PC-3 (cell line): ENCODE measurements around the gene BCAS1. TPM values are rescaled to one million over a fixed set of nuclear protein-coding genes. Genes with fewer than 3 reads are reported as not detected.

Source experiments
- ATAC-seq: fragments of 200-7000 bp; cut with Tn5 transposase; 2 replicates; pipeline ENCODE4 v1.9.1; 2020; ENCODE audit warnings: mild to moderate bottlenecking, moderate library complexity
- BruUV-seq: library from RNA; stranded (reverse); fragments of 400-500 nt; replicated peaks from 2 replicates; lab custom pipeline; 2021; lab: Mats Ljungman, UMichigan
- CTCF ChIA-PET: fragments of 300-600 bp; sonication (Branson Sonifier 250); formaldehyde crosslinking; loops from one replicate; lab custom pipeline; 2022; ENCODE audit warnings: antibody characterized with exemption; lab: Charles Lee
- POLR2A ChIA-PET: fragments of 300-600 bp; sonication (Branson Sonifier 250); formaldehyde crosslinking; loops from one replicate; lab custom pipeline; 2022; ENCODE audit warnings: antibody characterized with exemption; ENCODE audit not compliant: unreplicated experiment; lab: Charles Lee
- DNase-seq: peaks from one replicate; pipeline ENCODE4 v3.0.0-alpha.2; 2015
- H2AFZ ChIP-seq: fragments of 300-600 bp; sonication (generic); 2 replicates; pipeline ENCODE4 v1.6.0; 2016; ENCODE audit warnings: antibody characterized with exemption, low read length
- H3F3A ChIP-seq: fragments of 300-600 bp; sonication (generic); one replicate; pipeline ENCODE4 v1.6.0; 2017; ENCODE audit warnings: antibody characterized with exemption, low read length, control low read depth, mild to moderate bottlenecking; ENCODE audit not compliant: unreplicated experiment
- H3K27ac ChIP-seq: fragments of 300-600 bp; sonication (generic); 2 replicates; pipeline ENCODE4 v1.5.1; 2016; ENCODE audit warnings: mild to moderate bottlenecking, low read length
- H3K27me3 ChIP-seq: fragments of 300-600 bp; sonication (generic); 2 replicates; pipeline ENCODE4 v1.6.1; 2016; ENCODE audit warnings: low read length, mixed read lengths
- H3K36me3 ChIP-seq: fragments of 300-600 bp; sonication (generic); 2 replicates; pipeline ENCODE4 v1.6.1; 2016; ENCODE audit warnings: low read depth, mixed run types, low read length, mixed read lengths
- H3K4me1 ChIP-seq: fragments of 300-600 bp; sonication (generic); 2 replicates; pipeline ENCODE4 v1.5.1; 2016; ENCODE audit warnings: low read length; ENCODE audit not compliant: insufficient read depth
- H3K4me2 ChIP-seq: fragments of 300-600 bp; sonication (generic); 2 replicates; pipeline ENCODE4 v1.6.0; 2016; ENCODE audit warnings: low read length
- H3K4me3 ChIP-seq: fragments of 300-600 bp; sonication (generic); 2 replicates; pipeline ENCODE4 v1.5.1; 2016; ENCODE audit warnings: mild to moderate bottlenecking, low read length, mixed read lengths
- H3K79me2 ChIP-seq: fragments of 300-600 bp; sonication (generic); 2 replicates; pipeline ENCODE4 v1.6.1; 2017; ENCODE audit warnings: low read length, mixed read lengths
- H3K9ac ChIP-seq: fragments of 300-600 bp; sonication (generic); 2 replicates; pipeline ENCODE4 v1.6.0; 2016; ENCODE audit warnings: mild to moderate bottlenecking, low read length
- H3K9me2 ChIP-seq: fragments of 300-600 bp; sonication (generic); replicated peaks from 2 replicates; pipeline ENCODE4 v1.6.1; 2016; ENCODE audit warnings: mixed run types, low read length, mixed read lengths
- H3K9me3 ChIP-seq: fragments of 300-600 bp; sonication (generic); 2 replicates; pipeline ENCODE4 v1.6.1; 2016; ENCODE audit warnings: low read length, mixed read lengths
- H4K20me1 ChIP-seq: fragments of 300-600 bp; sonication (generic); 2 replicates; pipeline ENCODE4 v1.6.1; 2016; ENCODE audit warnings: low read length, mixed read lengths
- EZH2 ChIP-seq: fragments of 300-600 bp; sonication (generic); IDR thresholded peaks from one replicate; pipeline ENCODE4 v1.6.1; 2017; ENCODE audit warnings: antibody characterized with exemption, mild to moderate bottlenecking, low read length; ENCODE audit not compliant: unreplicated experiment
- EZH2phosphoT487 ChIP-seq: fragments of 300-600 bp; sonication (generic); IDR thresholded peaks from 2 replicates; pipeline ENCODE4 v1.6.1; 2018; ENCODE audit warnings: mild to moderate bottlenecking, antibody characterized with exemption, low read length, borderline replicate concordance
- intact Hi-C: fragments of 100-400 bp; cut with micrococcal nuclease; formaldehyde crosslinking; loops from 2 replicates; pipeline ENCODE4 v1.9.0; 2023
- total RNA-seq: library from RNA; depleted of rRNA; stranded (reverse); fragments of >200 nt; gene quantifications from 2 replicates; pipeline ENCODE4 v1.2.3, GENCODE V29; 2014
- TF ChIP-seq, protein P1 (sequence below): fragments of 300-600 bp; sonication (generic); conservative IDR thresholded peaks from 2 replicates; pipeline ENCODE4 v1.5.1; 2017; ENCODE audit warnings: antibody characterized with exemption, low read depth, mild to moderate bottlenecking, low read length

Gene BCAS1
- total RNA-seq, 1 experiment from 2014 or later, result 0.18 TPM

DNA sequence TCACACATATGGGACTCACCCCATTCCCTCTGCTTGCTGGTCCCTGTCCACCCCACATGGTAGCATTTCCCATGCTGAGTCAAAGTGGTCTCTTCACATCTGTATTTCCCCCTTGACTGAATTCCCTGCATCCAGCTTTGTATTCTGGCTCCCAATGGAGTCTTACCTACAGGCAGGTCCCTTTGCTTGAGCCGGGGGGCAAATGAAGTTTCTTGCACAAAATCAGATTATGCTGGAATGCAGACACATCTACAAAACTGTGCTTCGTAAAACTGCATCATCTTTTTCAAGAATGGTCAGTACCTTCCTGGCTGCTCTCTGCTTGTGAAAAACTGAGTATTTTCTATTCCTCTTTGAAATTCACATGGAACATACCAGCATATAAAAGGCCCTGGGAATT is 32.1 kb upstream of the BCAS1 start:
- CTCF ChIA-PET, result no interaction called here
- no TSS peak for BruUV-seq

DNA sequence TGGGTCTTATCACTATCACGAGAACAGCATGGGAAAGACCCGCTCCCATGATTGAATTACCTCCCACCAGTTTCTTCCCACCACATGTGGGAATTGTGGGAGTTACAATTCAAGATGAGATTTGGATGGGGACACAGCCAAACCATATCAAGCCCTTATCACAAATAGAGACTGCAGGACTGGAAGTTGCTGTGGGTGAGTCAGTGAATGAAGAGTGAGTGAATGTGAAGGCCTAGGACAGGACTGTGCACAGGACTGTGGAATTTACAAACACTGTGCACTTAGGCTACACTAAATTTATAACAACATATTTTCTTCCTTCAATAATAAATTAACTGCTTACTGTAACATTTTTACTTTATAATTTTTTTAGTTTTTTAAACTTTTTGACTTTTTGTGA is 30.2 kb upstream of the BCAS1 start:
- no peak overlapping the region for H3K9ac ChIP-seq
- no peaks in the 10 kb centered on the region for H3K4me1 ChIP-seq
- intact Hi-C loops, result no loop called here
- H4K20me1 ChIP-seq, result no peaks in the 10 kb centered on the region
- no peak for DNase-seq
- H3K4me2 ChIP-seq, result no peak overlapping the region
- ATAC-seq, result no peak
- TF ChIP-seq EZH2 (no peak), EZH2phosphoT487 (no peak)
- H3K9me3 ChIP-seq, result no peaks in the 10 kb centered on the region
- ChIA-PET POLR2A (interaction anchor here (0.6 kb wide), 1 partner anchor 778 kb away, joined by 3 read pairs; no protein-coding TSS in a partner anchor), CTCF (interaction anchor here (0.6 to 1.0 kb wide), 2 partner anchors 48 to 108 kb away, joined by 3 to 4 read pairs; partner anchors contain the start of gene PFDN4)
- H3K9me2 ChIP-seq, result no peaks in the 10 kb centered on the region
- H3K36me3 ChIP-seq, result no peaks in the 10 kb centered on the region
- H3K4me3 ChIP-seq, result no peak overlapping the region
- no peaks in the 10 kb centered on the region for H3K27me3 ChIP-seq
- no peak overlapping the region for H2AFZ ChIP-seq
- no peak overlapping the region for H3K27ac ChIP-seq
- no peaks in the 10 kb centered on the region for H3F3A ChIP-seq
- BruUV-seq, result no TSS peak
- H3K79me2 ChIP-seq, result no peaks in the 10 kb centered on the region

More for the DNA sequence above, 32.1 kb upstream of the BCAS1 start:
- Histone ChIP-seq H2AFZ (no peak overlapping the region), H3K27me3 (no peaks in the 10 kb centered on the region), H3K36me3 (no peaks in the 10 kb centered on the region), H3K4me1 (no peaks in the 10 kb centered on the region), H3F3A (no peaks in the 10 kb centered on the region), H4K20me1 (no peaks in the 10 kb centered on the region), H3K9me3 (no peaks in the 10 kb centered on the region), H3K4me2 (no peak overlapping the region), H3K4me3 (no peak overlapping the region), H3K9me2 (no peaks in the 10 kb centered on the region), H3K27ac (no peak overlapping the region), H3K9ac (no peak overlapping the region), H3K79me2 (no peaks in the 10 kb centered on the region)
- ATAC-seq (no peak), DNase-seq (no peak)
- intact Hi-C loops, result loop anchor here (2.0 kb wide), 1 partner anchor 46 kb away; no protein-coding TSS in a partner anchor
- POLR2A ChIA-PET, result no interaction called here
- no peak for TF ChIP-seq EZH2
- TF ChIP-seq, protein P1, sequence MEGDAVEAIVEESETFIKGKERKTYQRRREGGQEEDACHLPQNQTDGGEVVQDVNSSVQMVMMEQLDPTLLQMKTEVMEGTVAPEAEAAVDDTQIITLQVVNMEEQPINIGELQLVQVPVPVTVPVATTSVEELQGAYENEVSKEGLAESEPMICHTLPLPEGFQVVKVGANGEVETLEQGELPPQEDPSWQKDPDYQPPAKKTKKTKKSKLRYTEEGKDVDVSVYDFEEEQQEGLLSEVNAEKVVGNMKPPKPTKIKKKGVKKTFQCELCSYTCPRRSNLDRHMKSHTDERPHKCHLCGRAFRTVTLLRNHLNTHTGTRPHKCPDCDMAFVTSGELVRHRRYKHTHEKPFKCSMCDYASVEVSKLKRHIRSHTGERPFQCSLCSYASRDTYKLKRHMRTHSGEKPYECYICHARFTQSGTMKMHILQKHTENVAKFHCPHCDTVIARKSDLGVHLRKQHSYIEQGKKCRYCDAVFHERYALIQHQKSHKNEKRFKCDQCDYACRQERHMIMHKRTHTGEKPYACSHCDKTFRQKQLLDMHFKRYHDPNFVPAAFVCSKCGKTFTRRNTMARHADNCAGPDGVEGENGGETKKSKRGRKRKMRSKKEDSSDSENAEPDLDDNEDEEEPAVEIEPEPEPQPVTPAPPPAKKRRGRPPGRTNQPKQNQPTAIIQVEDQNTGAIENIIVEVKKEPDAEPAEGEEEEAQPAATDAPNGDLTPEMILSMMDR, result no peak

DNA sequence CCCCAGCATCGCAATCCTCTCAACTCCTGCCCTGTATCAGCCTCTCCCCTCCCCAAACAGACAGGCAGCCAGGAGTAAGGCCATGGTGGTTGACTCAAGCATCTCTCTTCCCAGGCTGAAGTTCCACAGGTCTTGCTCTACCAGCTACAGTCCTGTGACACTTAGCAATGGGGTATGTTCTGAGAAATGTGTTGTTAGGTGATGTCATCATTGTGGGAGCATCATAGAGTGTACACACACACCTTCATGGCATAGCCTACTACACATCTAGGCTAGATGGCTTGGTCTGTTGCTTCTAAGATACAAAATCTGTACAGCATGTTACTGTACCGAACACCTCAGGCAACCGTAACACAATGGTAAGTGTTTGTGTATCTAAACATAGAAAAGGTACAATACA is 29.5 kb upstream of the BCAS1 start:
- DNase-seq, result no peak
- Histone ChIP-seq H3K4me1 (no peaks in the 10 kb centered on the region), H3K4me3 (no peak overlapping the region), H3K9me3 (no peaks in the 10 kb centered on the region), H3K79me2 (no peaks in the 10 kb centered on the region), H3K27me3 (no peaks in the 10 kb centered on the region), H4K20me1 (no peaks in the 10 kb centered on the region), H3K36me3 (no peaks in the 10 kb centered on the region), H3K9ac (no peak overlapping the region), H2AFZ (no peak overlapping the region), H3K4me2 (no peak overlapping the region), H3F3A (no peaks in the 10 kb centered on the region), H3K27ac (no peak overlapping the region), H3K9me2 (no peaks in the 10 kb centered on the region)
- BruUV-seq, result no TSS peak
- TF ChIP-seq EZH2, result no peak
- TF ChIP-seq EZH2phosphoT487, result no peak
- TF ChIP-seq, protein P1, result no peak
- intact Hi-C loops, result loop anchor here (5.0 kb wide), 1 partner anchor 547 kb away; no protein-coding TSS in a partner anchor
- no peak for ATAC-seq
- ChIA-PET CTCF (interaction anchor here (1.2 kb wide), 1 partner anchor 100 kb away, joined by 6 read pairs; no protein-coding TSS in a partner anchor), POLR2A (no interaction called here)
